ENCODE results near the gene ADCY3.

The ADCY3 gene

GRCh38 chr2:24877646-24878045 is 42.4 kb downstream of the ADCY3 start:
- peaks cover 3% of the 10 kb centered on the region for H3K36me3 Mint-ChIP-seq
- H3K27me3 Mint-ChIP-seq, result no peaks in the 10 kb centered on the region
- H3K9me3 Mint-ChIP-seq, result no peaks in the 10 kb centered on the region
- no peak overlapping the region for H3K27ac Mint-ChIP-seq
- H3K4me1 Mint-ChIP-seq, result no peaks in the 10 kb centered on the region
- H3K4me3 Mint-ChIP-seq, result no peak overlapping the region

GRCh38 chr2:24877067-24877466 is 43.0 kb downstream of the ADCY3 start:
- Mint-ChIP-seq H3K27ac (no peak overlapping the region), H3K36me3 (peaks cover 3% of the 10 kb centered on the region), H3K4me1 (no peaks in the 10 kb centered on the region), H3K9me3 (no peaks in the 10 kb centered on the region), H3K27me3 (no peaks in the 10 kb centered on the region), H3K4me3 (no peak overlapping the region)

GRCh38 chr2:24875901-24876300 is 44.1 kb downstream of the ADCY3 start:
- no peaks in the 10 kb centered on the region for H3K4me1 Mint-ChIP-seq
- no peaks in the 10 kb centered on the region for H3K27me3 Mint-ChIP-seq
- H3K4me3 Mint-ChIP-seq, result no peak overlapping the region
- no peaks in the 10 kb centered on the region for H3K9me3 Mint-ChIP-seq
- no peak overlapping the region for H3K27ac Mint-ChIP-seq
- H3K36me3 Mint-ChIP-seq, result peaks cover 4% of the 10 kb centered on the region

- Mint-ChIP-seq H3K9me3 (no peaks in the 10 kb centered on the region), H3K4me1 (no peaks in the 10 kb centered on the region)
These were observed 44.8 kb downstream of the ADCY3 start for GRCh38 chr2:24875272-24875671.

GRCh38 chr2:24874035-24874434 is 46.0 kb downstream of the ADCY3 start:
- H3K9me3 Mint-ChIP-seq, result no peaks in the 10 kb centered on the region
- H3K27ac Mint-ChIP-seq, result no peak overlapping the region
- H3K4me3 Mint-ChIP-seq, result no peak overlapping the region
- H3K36me3 Mint-ChIP-seq, result peaks cover 3% of the 10 kb centered on the region
- H3K27me3 Mint-ChIP-seq, result no peaks in the 10 kb centered on the region
- H3K4me1 Mint-ChIP-seq, result no peaks in the 10 kb centered on the region

More at GRCh38 chr2:24875272-24875671, 44.8 kb downstream of the ADCY3 start:
- H3K27me3 Mint-ChIP-seq, result no peaks in the 10 kb centered on the region
- no peak overlapping the region for H3K4me3 Mint-ChIP-seq
- peaks cover 3% of the 10 kb centered on the region for H3K36me3 Mint-ChIP-seq
- H3K27ac Mint-ChIP-seq, result no peak overlapping the region

GRCh38 chr2:24873619-24874018 is 46.4 kb downstream of the ADCY3 start:
- Mint-ChIP-seq H3K36me3 (peaks cover 3% of the 10 kb centered on the region), H3K9me3 (no peaks in the 10 kb centered on the region), H3K4me1 (no peaks in the 10 kb centered on the region), H3K27me3 (no peaks in the 10 kb centered on the region), H3K27ac (no peak overlapping the region), H3K4me3 (no peak overlapping the region)

GRCh38 chr2:24872344-24873115 is 47.5 kb downstream of the ADCY3 start:
- Mint-ChIP-seq H3K4me3 (no peak overlapping the region), H3K9me3 (no peaks in the 10 kb centered on the region), H3K27me3 (no peaks in the 10 kb centered on the region), H3K4me1 (no peaks in the 10 kb centered on the region), H3K36me3 (peaks cover 6% of the 10 kb centered on the region), H3K27ac (no peak overlapping the region)

- H3K4me1 Mint-ChIP-seq, result no peaks in the 10 kb centered on the region
- peaks cover 7% of the 10 kb centered on the region for H3K36me3 Mint-ChIP-seq
- no peaks in the 10 kb centered on the region for H3K27me3 Mint-ChIP-seq
- no peak overlapping the region for H3K27ac Mint-ChIP-seq
- H3K9me3 Mint-ChIP-seq, result no peaks in the 10 kb centered on the region
- H3K4me3 Mint-ChIP-seq, result no peak overlapping the region
These were observed 48.1 kb downstream of the ADCY3 start for GRCh38 chr2:24871852-24872333.

GRCh38 chr2:24870891-24871705 is 48.9 kb downstream of the ADCY3 start:
- H3K36me3 Mint-ChIP-seq, result peaks cover 9% of the 10 kb centered on the region

GRCh38 chr2:24870440-24870839 is 49.6 kb downstream of the ADCY3 start:
- no peaks in the 10 kb centered on the region for H3K4me1 Mint-ChIP-seq
- no peak overlapping the region for H3K27ac Mint-ChIP-seq
- H3K9me3 Mint-ChIP-seq, result no peaks in the 10 kb centered on the region
- no peaks in the 10 kb centered on the region for H3K27me3 Mint-ChIP-seq
- H3K4me3 Mint-ChIP-seq, result no peak overlapping the region
- H3K36me3 Mint-ChIP-seq, result peaks cover 9% of the 10 kb centered on the region

More at GRCh38 chr2:24870891-24871705, 48.9 kb downstream of the ADCY3 start:
- H3K4me1 Mint-ChIP-seq, result no peaks in the 10 kb centered on the region
- H3K9me3 Mint-ChIP-seq, result no peaks in the 10 kb centered on the region
- no peak overlapping the region for H3K4me3 Mint-ChIP-seq
- no peaks in the 10 kb centered on the region for H3K27me3 Mint-ChIP-seq
- no peak overlapping the region for H3K27ac Mint-ChIP-seq

GRCh38 chr2:24866946-24867345 is 53.1 kb downstream of the ADCY3 start:
- no peaks in the 10 kb centered on the region for H3K4me1 Mint-ChIP-seq
- H3K36me3 Mint-ChIP-seq, result peaks cover 9% of the 10 kb centered on the region
- no peaks in the 10 kb centered on the region for H3K27me3 Mint-ChIP-seq
- no peaks in the 10 kb centered on the region for H3K9me3 Mint-ChIP-seq
- H3K4me3 Mint-ChIP-seq, result no peak overlapping the region
- no peak overlapping the region for H3K27ac Mint-ChIP-seq

- Mint-ChIP-seq H3K9me3 (no peaks in the 10 kb centered on the region), H3K27ac (no peak overlapping the region), H3K4me1 (no peaks in the 10 kb centered on the region), H3K27me3 (no peaks in the 10 kb centered on the region), H3K36me3 (peaks cover 7% of the 10 kb centered on the region), H3K4me3 (no peak overlapping the region)
These were observed 56.4 kb downstream of the ADCY3 start for GRCh38 chr2:24863641-24864040.

- H3K36me3 Mint-ChIP-seq, result peaks cover 3% of the 10 kb centered on the region
These were observed 58.5 kb downstream of the ADCY3 start for GRCh38 chr2:24861500-24861899.

GRCh38 chr2:24860631-24861030 is 59.4 kb downstream of the ADCY3 start:
- peaks cover 3% of the 10 kb centered on the region for H3K36me3 Mint-ChIP-seq
- no peak overlapping the region for H3K4me3 Mint-ChIP-seq
- H3K4me1 Mint-ChIP-seq, result no peaks in the 10 kb centered on the region
- H3K27ac Mint-ChIP-seq, result no peak overlapping the region
- H3K9me3 Mint-ChIP-seq, result no peaks in the 10 kb centered on the region
- H3K27me3 Mint-ChIP-seq, result no peaks in the 10 kb centered on the region

More at GRCh38 chr2:24861500-24861899, 58.5 kb downstream of the ADCY3 start:
- no peaks in the 10 kb centered on the region for H3K9me3 Mint-ChIP-seq
- H3K27me3 Mint-ChIP-seq, result no peaks in the 10 kb centered on the region
- H3K4me1 Mint-ChIP-seq, result no peaks in the 10 kb centered on the region
- H3K4me3 Mint-ChIP-seq, result no peak overlapping the region
- H3K27ac Mint-ChIP-seq, result no peak overlapping the region

GRCh38 chr2:24859968-24860600 is 60.0 kb downstream of the ADCY3 start:
- Mint-ChIP-seq H3K9me3 (no peaks in the 10 kb centered on the region), H3K4me1 (no peaks in the 10 kb centered on the region), H3K4me3 (no peak overlapping the region), H3K27me3 (no peaks in the 10 kb centered on the region), H3K36me3 (peaks cover 4% of the 10 kb centered on the region), H3K27ac (no peak overlapping the region)

GRCh38 chr2:24858996-24859395 is 61.0 kb downstream of the ADCY3 start:
- Mint-ChIP-seq H3K9me3 (no peaks in the 10 kb centered on the region), H3K36me3 (peaks cover 8% of the 10 kb centered on the region), H3K4me1 (no peaks in the 10 kb centered on the region), H3K27me3 (no peaks in the 10 kb centered on the region), H3K27ac (no peak overlapping the region), H3K4me3 (no peak overlapping the region)

Measured in activated naive CD4-positive, alpha-beta T cell treated with anti-CD3 and anti-CD28 coated beads, Interleukin-2, amount 50 U/mL, for 24 hours (primary cell).